NCI-H1092 (cell line): ENCODE measurements around the gene TTBK1.

ENCODE experiments used
- DNase-seq: peaks from one replicate; lab custom pipeline; 2025; lab: John Stamatoyannopoulos, UW

Gene TTBK1

GRCh38 chr6:43273707-43274106 lies 30.4 kb downstream of the TTBK1 start:
- no peak for DNase-seq

DNA sequence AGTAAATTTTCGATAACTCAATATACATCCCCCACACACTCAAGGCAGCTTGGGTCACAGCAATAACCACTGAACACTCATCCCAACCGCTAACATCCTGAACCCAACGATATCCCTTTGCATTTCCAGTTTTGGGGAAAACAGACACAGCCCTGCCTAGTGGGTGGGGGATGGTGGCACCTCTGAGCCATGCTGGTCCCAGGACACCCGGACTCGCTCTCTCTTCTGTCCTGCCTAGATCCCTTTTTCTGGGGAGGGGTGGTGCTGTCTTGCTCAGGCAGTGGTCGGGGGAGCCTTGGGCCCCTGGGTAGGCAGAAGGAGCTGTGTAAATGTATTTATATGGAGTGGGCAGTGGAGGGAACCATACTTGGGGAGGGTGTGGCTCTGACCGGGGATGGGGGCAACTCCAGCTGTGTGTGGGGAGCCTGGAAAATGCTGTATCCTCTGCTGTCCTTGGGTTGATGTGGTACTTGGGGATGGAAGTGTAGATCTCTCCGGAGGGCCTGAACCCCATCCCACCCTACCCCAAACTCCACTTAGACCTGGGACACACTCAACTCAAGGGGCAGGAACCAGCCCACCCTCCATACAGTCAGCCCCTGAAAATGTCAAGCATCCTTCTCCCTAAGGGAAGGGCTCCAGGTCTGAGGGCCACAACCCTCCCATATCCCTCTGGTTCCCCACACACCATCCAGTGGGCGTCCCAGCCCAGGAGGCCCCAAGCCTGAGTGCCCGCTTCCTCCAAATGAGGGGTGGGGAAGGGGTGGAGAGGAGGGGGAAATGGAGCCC lies 31.0 kb downstream of the TTBK1 start:
- DNase-seq, result no peak

DNA sequence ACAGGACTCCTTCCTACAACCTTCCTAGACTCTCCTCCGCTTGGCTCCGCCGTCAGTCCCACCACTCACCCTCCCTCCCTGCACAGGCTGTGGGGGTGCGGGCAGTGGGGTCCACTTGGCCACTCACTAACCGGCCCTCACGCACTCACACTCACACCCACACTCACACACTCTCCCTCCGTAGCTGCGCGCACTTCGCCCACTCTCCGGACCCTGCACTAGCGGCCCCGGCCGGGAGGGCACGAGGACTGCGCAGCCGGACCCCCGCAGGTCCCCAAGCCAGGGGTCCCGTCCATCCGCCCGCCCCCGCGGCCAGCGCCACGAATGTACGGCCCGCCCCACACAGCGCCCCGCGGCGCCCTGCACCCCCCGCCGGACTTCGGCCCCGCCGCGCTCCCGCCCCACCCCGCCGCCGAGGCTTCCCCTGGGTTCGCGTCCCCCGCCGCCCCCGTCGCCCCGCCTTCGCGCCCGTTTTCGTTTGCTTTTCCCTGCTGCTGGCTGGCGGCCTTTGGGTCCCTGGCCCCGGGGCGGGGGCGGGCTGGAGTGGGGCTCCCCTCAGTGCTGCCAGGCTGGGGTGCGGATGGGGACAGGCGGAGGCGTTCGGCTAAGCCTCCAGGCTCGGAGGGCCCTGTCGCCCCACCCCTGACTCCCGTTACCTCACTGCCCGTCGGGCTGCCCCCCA lies 31.8 kb downstream of the TTBK1 start:
- peak; percentile 38 for DNase-seq

DNA sequence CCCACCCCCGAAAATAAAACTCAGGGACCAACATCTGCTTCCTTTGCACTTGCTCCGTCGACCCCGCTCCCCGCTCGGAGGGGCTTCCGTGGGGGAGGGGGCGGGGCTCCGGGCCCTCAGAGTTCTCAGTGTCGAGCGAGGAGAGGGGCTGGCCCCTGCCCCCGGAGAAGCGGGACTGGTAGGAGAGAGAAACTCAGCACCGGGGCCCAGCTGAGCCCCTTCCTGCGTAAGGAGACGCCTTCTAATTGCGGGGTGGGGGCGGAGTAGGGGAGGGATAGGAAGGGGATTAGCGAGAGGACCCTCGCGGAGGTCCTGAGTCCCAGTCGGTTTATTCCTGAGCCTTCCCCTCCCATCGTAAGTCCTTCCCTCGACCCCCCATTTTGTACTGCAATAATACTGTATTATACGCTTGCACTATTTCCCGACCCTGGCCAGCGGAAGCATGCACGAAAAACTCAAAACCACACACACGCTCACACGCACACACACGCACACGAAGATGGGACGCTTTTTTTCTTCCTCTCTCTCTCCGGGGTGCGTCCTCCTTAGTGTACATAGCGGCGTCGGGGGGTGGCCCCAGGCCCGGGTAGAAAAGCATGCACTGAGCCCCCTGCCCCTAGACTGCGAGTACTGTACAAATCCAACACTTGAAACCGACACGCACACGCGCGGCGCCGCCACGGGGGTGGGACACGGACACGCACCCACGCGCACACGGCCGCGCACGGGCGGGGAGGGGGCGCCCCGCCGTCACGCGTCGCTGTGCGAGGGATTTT lies 32.7 kb downstream of the TTBK1 start:
- no peak for DNase-seq

GRCh38 chr6:43276577-43277305 lies 33.5 kb downstream of the TTBK1 start:
- no peak for DNase-seq

- no peak for DNase-seq
These were observed 34.0 kb downstream of the TTBK1 start for GRCh38 chr6:43277306-43277642.

DNA sequence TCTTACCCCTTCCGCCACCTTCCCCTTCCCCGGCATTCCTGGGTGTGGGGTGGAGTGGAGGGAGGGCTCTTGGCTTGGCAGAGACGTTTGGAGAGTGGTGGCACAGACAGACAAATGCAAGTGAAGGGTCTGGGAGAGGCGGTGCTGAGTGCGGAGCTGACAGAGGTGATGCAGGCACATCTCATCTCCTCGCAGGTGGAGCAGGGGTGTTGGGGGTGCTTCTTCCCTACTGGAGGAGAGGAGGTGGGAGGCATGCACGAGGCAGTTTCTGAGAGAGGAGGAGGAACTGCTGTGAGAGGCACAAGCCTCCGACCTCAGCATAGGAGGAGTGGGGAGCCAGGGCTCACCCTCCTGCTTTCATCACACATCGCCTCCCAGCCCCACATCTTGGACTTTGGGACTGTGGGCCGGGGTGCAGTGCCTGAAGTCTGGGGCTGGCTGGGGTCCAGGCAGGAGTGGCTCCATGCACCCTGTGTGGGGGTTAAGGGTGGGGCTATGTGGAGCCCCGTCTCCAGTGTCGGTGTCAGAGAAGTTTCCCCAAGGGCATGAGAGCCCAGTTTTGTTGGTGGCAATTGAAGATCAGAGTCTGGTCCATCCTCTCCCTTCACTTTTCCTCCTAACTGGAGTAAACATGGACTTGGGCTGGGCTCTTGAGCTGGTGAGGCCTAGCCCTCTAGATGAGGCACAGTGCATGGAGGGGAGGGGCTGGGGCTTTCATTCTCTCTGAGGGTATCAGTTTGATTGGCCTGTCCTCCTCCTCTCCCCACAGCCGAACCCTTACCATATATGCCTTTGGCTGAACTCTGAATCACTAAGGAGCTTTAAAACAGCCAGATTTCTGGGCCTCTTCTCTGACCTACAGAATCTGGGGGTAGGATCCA lies 34.6 kb downstream of the TTBK1 start:
- no peak for DNase-seq

DNA sequence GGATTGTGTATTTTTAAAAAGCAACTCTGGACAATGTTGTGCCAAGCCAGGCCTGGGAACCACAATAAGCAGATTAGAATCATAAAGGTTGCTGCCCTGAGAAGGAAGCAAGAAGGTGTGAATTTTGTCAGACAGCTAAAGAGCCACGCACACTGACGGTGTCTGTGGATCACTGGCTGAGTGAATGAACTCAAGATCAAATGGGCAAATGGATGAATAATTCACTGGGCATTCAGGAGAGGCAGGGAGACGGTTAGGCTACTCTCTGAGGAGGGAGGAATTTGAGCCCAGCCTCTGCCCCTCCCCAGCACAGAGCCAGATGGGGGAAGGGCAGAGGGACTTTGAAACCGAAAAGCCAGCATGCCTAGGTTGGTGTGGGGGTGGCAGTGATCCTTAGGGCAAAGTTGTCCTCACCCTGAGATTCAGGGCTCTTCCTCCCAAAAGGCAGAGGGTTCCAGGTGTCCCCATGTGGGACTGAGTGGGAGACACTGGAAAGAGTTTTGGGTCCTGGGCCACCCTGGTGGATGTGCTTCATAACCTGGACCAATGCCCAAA lies 35.3 kb downstream of the TTBK1 start:
- no peak for DNase-seq

DNA sequence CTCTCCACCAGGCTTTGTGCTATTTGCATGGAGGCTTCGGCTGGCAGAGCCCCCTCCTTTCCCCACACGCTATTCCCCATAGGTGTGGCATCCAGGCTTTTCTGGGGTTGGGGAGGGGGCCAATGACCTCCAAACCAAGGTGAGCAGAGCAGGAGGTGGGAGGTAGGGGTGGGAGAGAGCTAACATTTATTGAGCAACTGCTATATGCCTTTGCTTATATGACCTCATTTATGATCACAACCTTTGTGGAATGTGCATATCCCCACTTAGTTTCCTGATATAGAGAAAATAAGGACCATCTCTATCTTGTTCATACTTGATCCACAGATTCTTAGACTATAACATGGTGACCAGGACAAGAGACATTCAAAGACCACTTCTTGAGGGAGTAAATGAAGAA lies 37.0 kb downstream of the TTBK1 start:
- DNase-seq, result no peak

GRCh38 chr6:43282060-43282459 lies 38.8 kb downstream of the TTBK1 start:
- no peak for DNase-seq

GRCh38 chr6:43282636-43283513 lies 39.6 kb downstream of the TTBK1 start:
- DNase-seq, result no peak

DNA sequence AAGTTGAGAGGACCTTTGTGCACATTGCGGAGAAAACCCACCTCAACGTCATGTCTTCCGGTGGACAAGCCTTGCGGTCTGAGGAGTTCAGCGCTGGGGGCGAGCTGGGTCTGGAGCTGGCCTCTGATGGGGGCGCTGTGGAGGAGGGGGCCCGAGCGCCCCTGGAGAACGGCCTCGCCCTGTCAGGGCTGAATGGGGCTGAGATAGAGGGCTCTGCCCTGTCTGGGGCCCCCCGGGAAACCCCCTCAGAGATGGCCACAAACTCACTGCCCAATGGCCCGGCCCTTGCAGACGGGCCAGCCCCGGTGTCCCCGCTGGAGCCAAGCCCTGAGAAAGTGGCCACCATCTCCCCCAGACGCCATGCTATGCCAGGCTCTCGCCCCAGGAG lies 40.2 kb downstream of the TTBK1 start:
- no peak for DNase-seq

DNA sequence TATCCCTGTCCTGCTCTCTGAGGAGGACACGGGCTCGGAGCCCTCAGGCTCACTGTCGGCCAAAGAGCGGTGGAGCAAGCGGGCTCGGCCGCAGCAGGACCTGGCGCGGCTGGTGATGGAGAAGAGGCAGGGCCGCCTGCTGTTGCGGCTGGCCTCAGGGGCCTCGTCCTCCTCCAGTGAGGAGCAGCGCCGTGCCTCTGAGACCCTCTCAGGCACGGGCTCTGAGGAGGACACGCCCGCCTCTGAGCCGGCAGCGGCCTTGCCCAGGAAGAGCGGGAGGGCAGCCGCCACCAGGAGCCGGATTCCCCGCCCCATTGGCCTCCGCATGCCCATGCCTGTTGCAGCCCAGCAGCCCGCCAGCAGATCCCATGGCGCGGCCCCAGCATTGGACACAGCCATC lies 40.6 kb downstream of the TTBK1 start:
- no peak for DNase-seq

DNA sequence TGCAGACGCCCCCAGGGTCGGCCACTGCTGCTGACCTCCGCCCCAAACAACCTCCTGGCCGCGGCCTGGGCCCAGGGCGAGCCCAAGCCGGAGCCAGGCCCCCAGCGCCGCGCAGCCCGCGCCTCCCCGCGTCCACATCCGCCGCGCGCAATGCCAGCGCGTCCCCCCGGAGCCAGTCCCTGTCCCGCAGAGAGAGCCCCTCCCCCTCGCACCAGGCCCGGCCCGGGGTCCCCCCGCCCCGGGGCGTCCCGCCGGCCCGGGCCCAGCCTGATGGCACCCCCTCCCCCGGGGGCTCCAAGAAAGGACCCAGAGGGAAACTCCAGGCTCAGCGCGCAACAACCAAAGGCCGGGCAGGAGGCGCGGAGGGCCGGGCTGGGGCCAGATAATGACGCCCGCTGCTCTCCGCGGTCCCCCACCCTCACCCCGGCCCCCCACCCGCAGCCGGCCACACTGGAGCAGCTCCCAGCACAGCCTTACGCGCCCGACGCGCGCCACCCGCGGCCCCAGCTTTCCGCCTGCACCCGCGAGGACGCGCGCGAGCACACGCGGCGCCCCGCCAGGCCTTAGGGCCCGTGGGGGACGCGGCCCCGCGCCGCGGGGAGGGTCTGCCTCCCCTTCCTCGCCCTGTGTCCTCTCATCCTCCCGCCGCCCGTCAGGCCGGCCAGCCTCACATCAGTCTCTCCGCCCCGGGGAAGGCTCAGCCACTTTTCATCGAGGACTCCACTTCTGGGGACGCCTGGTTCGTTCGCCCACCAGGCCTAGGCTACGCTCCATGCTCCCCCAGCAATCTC lies 41.9 kb downstream of the TTBK1 start:
- DNase-seq, result no peak

DNA sequence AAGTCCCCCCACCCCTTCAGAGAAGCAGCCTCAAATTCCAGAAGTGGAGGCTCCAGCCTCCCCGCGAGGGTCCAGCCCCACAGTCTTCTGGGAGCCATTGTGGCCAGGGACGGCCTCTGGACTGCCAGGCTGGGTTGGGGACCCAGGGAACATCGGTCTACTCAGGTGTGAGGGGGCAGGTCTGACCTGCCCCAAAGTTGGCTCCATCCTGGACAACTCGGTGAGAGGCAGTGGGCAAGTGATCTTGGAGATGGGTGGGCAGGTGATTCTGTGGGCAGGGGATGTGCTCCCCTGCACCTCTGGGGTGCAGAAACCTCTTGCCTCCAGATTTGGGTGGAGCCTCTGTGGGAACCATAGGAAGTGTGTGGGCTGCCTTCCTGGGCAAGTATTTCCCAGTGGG lies 42.6 kb downstream of the TTBK1 start:
- no peak for DNase-seq

- DNase-seq, result no peak
These were observed 43.2 kb downstream of the TTBK1 start for GRCh38 chr6:43286456-43286979.

GRCh38 chr6:43286980-43287716 lies 43.9 kb downstream of the TTBK1 start:
- peak; percentile 11 for DNase-seq
